IPS-20b (cell line): ENCODE data around the gene EXOC4.
"Not testable (repeated sequence)": the region's sequence is repeated elsewhere in the genome, so short reads cannot be mapped to it uniquely, and the experiment has no call there.

ENCODE experiments used
- H3K27ac ChIP-seq: one replicate; pipeline ENCODE4 v1.5.1; 2013; ENCODE audit warnings: low read length
- H3K27me3 ChIP-seq: 2 replicates; pipeline ENCODE4 v1.6.1; 2013; ENCODE audit warnings: mild to moderate bottlenecking, low read length, inconsistent platforms; ENCODE audit not compliant: insufficient read depth
- H3K36me3 ChIP-seq: 2 replicates; pipeline ENCODE4 v1.6.1; 2013; ENCODE audit warnings: low read depth, mild to moderate bottlenecking, inconsistent platforms, low read length, moderate library complexity; ENCODE audit not compliant: insufficient read depth
- H3K4me1 ChIP-seq: 2 replicates; pipeline ENCODE4 v1.6.1; 2013; ENCODE audit warnings: mild to moderate bottlenecking, control low read depth, inconsistent platforms, low read length, moderate library complexity; ENCODE audit not compliant: insufficient read depth
- H3K4me3 ChIP-seq: 2 replicates; pipeline ENCODE4 v1.5.1; 2013; ENCODE audit warnings: mild to moderate bottlenecking, low read length, inconsistent platforms
- H3K9ac ChIP-seq: 2 replicates; pipeline ENCODE4 v1.6.1; 2013; ENCODE audit warnings: low read depth, mild to moderate bottlenecking, inconsistent platforms, low read length, moderate library complexity
- H3K9me3 ChIP-seq: 2 replicates; pipeline ENCODE4 v1.6.1; 2013; ENCODE audit warnings: mild to moderate bottlenecking, low read depth, low read length, inconsistent platforms; ENCODE audit not compliant: insufficient read depth

The EXOC4 gene

GRCh38 chr7:133975130-133975529 lies 722.3 kb downstream of the EXOC4 start:
- Histone ChIP-seq H3K4me1 (peaks cover 14% of the 10 kb centered on the region; the same call in 1 of the 2 replicates), H3K27ac (no peak overlapping the region), H3K36me3 (no peaks in the 10 kb centered on the region), H3K9me3 (no peaks in the 10 kb centered on the region), H3K4me3 (no peak overlapping the region), H3K27me3 (no peaks in the 10 kb centered on the region), H3K9ac (no peak overlapping the region)

GRCh38 chr7:133976140-133976539 lies 723.3 kb downstream of the EXOC4 start:
- H3K4me1 ChIP-seq: peaks cover 14% of the 10 kb centered on the region; the same call in 1 of the 2 replicates
- no peak overlapping the region for H3K4me3 ChIP-seq
- no peaks in the 10 kb centered on the region for H3K27me3 ChIP-seq
- H3K9ac ChIP-seq: no peak overlapping the region
- H3K27ac ChIP-seq: no peak overlapping the region
- no peaks in the 10 kb centered on the region for H3K36me3 ChIP-seq
- H3K9me3 ChIP-seq: no peaks in the 10 kb centered on the region

- Histone ChIP-seq H3K9me3 (no peaks in the 10 kb centered on the region), H3K9ac (peak overlapping the region; percentile 38; the same call in 1 of the 2 replicates), H3K36me3 (no peaks in the 10 kb centered on the region), H3K27ac (no peak overlapping the region), H3K4me3 (no peak overlapping the region; the same call in 1 of the 2 replicates), H3K4me1 (peaks cover 14% of the 10 kb centered on the region; the same call in 1 of the 2 replicates), H3K27me3 (no peaks in the 10 kb centered on the region)
Measured at GRCh38 chr7:133977409-133978274, 724.8 kb downstream of the EXOC4 start.

- no peaks in the 10 kb centered on the region for H3K36me3 ChIP-seq
- H3K27ac ChIP-seq: no peak overlapping the region
- H3K4me1 ChIP-seq: peaks cover 17% of the 10 kb centered on the region; the same call in 1 of the 2 replicates
- peak overlapping the region; percentile 8; the same call in 1 of the 2 replicates for H3K4me3 ChIP-seq
- H3K9ac ChIP-seq: peak overlapping the region; percentile 38; the same call in 1 of the 2 replicates
- no peaks in the 10 kb centered on the region for H3K9me3 ChIP-seq
- no peaks in the 10 kb centered on the region for H3K27me3 ChIP-seq
Measured at GRCh38 chr7:133978502-133979295, 725.8 kb downstream of the EXOC4 start.

- Histone ChIP-seq H3K27me3 (no peaks in the 10 kb centered on the region), H3K9ac (no peak overlapping the region), H3K36me3 (no peaks in the 10 kb centered on the region), H3K4me3 (no peak overlapping the region), H3K4me1 (peaks cover 17% of the 10 kb centered on the region; the same call in 1 of the 2 replicates), H3K27ac (no peak overlapping the region), H3K9me3 (no peaks in the 10 kb centered on the region)
Measured at GRCh38 chr7:133980804-133981203, 727.9 kb downstream of the EXOC4 start.

- Histone ChIP-seq H3K4me1 (peaks cover 3% of the 10 kb centered on the region; the same call in 1 of the 2 replicates), H3K9ac (no peak overlapping the region), H3K27ac (no peak overlapping the region), H3K27me3 (no peaks in the 10 kb centered on the region), H3K4me3 (no peak overlapping the region), H3K36me3 (no peaks in the 10 kb centered on the region), H3K9me3 (no peaks in the 10 kb centered on the region)
Measured at GRCh38 chr7:133983685-133984419, 731.0 kb downstream of the EXOC4 start.

GRCh38 chr7:133985300-133985699 lies 732.4 kb downstream of the EXOC4 start:
- Histone ChIP-seq H3K9ac (no peak overlapping the region), H3K36me3 (no peaks in the 10 kb centered on the region), H3K4me1 (peaks cover 3% of the 10 kb centered on the region; the same call in 1 of the 2 replicates), H3K4me3 (no peak overlapping the region), H3K27ac (no peak overlapping the region), H3K9me3 (no peaks in the 10 kb centered on the region), H3K27me3 (no peaks in the 10 kb centered on the region)

GRCh38 chr7:133987582-133987981 lies 734.7 kb downstream of the EXOC4 start:
- H3K36me3 ChIP-seq: no peaks in the 10 kb centered on the region
- H3K27me3 ChIP-seq: no peaks in the 10 kb centered on the region
- H3K4me3 ChIP-seq: no peak overlapping the region
- no peaks in the 10 kb centered on the region for H3K9me3 ChIP-seq
- H3K9ac ChIP-seq: no peak overlapping the region
- H3K4me1 ChIP-seq: peaks cover 3% of the 10 kb centered on the region; the same call in 1 of the 2 replicates
- no peak overlapping the region for H3K27ac ChIP-seq

- no peaks in the 10 kb centered on the region for H3K27me3 ChIP-seq
Measured at GRCh38 chr7:133993547-133993946, 740.7 kb downstream of the EXOC4 start.

GRCh38 chr7:133994100-133994499 lies 741.2 kb downstream of the EXOC4 start:
- not testable (repeated sequence) for H3K27me3 ChIP-seq, H3K9ac ChIP-seq, H3K4me1 ChIP-seq, H3K9me3 ChIP-seq, H3K4me3 ChIP-seq, H3K27ac ChIP-seq, H3K36me3 ChIP-seq

More at GRCh38 chr7:133993547-133993946, 740.7 kb downstream of the EXOC4 start:
- H3K9ac ChIP-seq: no peak overlapping the region
- H3K27ac ChIP-seq: no peak overlapping the region
- H3K36me3 ChIP-seq: no peaks in the 10 kb centered on the region
- H3K4me1 ChIP-seq: no peaks in the 10 kb centered on the region
- H3K9me3 ChIP-seq: no peaks in the 10 kb centered on the region
- H3K4me3 ChIP-seq: no peak overlapping the region

- H3K27ac ChIP-seq: no peak overlapping the region
- H3K4me3 ChIP-seq: no peak overlapping the region
- no peak overlapping the region for H3K9ac ChIP-seq
- no peaks in the 10 kb centered on the region for H3K27me3 ChIP-seq
- H3K9me3 ChIP-seq: no peaks in the 10 kb centered on the region
- no peaks in the 10 kb centered on the region for H3K4me1 ChIP-seq
- H3K36me3 ChIP-seq: no peaks in the 10 kb centered on the region
Measured at GRCh38 chr7:133997463-133997862, 744.6 kb downstream of the EXOC4 start.
